ENCODE results near the gene HRK.
A peak's percentile ranks its signal among the peaks of the same experiment; 100 is the strongest.

GRCh38 chr12:116881325-116881876, at the start of gene HRK:
- TF ChIP-seq, protein P1, sequence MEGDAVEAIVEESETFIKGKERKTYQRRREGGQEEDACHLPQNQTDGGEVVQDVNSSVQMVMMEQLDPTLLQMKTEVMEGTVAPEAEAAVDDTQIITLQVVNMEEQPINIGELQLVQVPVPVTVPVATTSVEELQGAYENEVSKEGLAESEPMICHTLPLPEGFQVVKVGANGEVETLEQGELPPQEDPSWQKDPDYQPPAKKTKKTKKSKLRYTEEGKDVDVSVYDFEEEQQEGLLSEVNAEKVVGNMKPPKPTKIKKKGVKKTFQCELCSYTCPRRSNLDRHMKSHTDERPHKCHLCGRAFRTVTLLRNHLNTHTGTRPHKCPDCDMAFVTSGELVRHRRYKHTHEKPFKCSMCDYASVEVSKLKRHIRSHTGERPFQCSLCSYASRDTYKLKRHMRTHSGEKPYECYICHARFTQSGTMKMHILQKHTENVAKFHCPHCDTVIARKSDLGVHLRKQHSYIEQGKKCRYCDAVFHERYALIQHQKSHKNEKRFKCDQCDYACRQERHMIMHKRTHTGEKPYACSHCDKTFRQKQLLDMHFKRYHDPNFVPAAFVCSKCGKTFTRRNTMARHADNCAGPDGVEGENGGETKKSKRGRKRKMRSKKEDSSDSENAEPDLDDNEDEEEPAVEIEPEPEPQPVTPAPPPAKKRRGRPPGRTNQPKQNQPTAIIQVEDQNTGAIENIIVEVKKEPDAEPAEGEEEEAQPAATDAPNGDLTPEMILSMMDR (conservative IDR thresholded peaks at IDR 0.05) = peak; percentile 18
- TF ChIP-seq ZFX (IDR thresholded peaks at IDR 0.05) = no peak

All from C4-2B (cell line).